DMS53 treated with DMSO at 0.1 percent for 48 hours (cell line): ENCODE results near the gene GCNA.
"Not testable (repeated sequence)": the region's sequence is repeated elsewhere in the genome, so short reads cannot be mapped to it uniquely, and the experiment has no call there.

Source experiments
- DNase-seq: peaks from one replicate; lab custom pipeline; 2025; ENCODE audit not compliant: unreplicated experiment; lab: John Stamatoyannopoulos, UW

Gene GCNA

DNA sequence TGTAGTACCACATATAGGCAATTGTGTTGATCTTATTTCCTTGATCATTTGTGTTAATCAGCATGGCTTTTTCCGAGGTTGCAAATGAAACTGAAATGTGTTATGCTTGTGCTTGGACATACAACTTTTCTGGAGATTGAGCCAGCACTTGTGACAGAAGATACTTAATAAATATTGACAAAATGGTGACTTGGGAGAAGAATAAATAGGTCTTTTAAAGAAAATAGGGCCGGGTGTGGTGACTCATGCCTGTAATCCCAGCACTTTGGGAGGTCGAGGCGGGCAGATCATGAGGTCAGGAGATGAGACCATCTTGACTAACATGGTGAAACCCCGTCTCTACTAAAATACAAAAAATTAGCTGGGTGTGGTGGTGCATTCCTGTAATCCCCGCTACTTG, 18.5 kb upstream of the GCNA start:
- peak; percentile 8 for DNase-seq

DNA sequence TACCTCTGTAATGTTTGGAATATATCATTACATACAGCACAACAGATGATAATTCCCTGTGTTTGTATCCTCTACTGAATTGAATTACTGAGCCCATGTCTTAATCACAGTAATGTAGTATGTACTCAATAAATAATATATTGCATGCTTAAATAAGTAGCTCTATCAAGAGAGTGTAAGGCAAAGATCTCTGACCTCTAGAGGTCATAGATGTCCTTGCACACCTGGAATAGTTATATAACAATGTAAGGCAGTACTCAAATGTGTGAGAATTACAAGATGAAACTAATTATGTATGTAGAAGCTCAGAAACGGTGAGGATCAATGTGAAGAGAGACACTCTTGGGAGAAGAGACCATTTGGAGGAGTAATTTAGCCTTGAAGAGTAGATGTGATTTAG, 14.3 kb upstream of the GCNA start:
- no peak for DNase-seq

DNA sequence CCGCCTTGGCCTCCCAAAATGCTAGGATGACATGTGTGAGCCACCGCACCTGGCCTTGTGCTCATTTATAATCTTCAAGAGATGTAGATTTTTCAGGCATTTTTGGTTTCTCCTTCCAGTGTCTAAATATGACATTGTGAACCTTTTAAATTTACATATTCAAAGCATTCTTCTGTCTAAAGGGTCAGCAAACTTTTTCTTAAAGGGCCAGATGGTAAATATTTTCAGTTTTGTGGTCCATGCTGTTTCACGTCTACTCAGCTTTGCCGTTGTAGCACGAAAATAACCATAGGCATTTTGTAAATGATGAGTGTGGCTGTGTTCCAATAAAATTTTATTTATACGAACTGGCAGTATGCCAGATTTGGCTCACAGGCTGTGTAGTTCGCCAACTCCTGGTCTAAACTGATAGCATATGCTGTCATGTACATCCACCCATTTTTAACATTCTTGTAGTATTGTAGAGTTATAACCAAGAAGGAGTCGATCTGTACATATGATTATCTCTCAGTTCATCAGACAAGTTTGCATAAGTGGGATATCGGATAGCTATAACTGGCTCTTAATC, 12.7 kb upstream of the GCNA start:
- no peak for DNase-seq

DNA sequence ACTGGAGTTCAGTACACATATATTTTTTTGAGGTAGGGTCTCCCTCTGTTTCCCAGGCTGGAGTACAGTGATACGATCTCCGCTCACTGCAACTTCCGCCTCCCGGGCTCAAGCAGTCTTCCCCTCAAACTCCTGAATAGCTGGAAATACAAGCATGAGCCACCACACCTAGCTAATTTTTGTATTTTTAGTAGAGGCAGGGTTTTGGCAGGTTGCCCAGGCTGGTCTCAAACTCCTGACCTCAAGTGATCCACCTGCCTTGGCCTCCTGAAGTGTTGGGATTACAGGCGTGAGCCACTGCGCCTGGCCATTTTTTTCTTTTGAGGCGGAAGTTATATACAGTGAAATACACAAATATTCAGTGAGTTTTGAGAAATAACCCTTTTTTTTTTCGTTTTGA, 6.8 kb upstream of the GCNA start:
- not testable (repeated sequence) for DNase-seq

DNA sequence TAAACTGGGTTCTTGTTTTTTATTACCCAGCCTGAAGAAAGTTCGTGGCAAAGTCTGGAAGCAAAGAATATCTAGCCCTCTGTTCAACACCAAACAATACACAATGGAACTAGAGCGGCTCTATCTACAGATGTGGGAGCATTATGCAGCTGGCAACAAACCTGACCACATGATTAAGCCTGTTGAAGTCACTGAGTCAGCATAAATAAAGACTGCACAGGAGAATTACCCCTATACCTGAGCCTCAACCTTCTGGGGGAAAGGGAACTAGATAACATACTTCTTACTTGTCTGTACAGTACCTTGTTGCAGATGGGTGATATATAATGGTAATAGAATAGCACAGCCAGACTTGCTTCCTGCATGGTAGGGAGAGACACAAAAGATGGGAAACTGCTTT, 4.6 kb upstream of the GCNA start:
- DNase-seq, result no peak

DNA sequence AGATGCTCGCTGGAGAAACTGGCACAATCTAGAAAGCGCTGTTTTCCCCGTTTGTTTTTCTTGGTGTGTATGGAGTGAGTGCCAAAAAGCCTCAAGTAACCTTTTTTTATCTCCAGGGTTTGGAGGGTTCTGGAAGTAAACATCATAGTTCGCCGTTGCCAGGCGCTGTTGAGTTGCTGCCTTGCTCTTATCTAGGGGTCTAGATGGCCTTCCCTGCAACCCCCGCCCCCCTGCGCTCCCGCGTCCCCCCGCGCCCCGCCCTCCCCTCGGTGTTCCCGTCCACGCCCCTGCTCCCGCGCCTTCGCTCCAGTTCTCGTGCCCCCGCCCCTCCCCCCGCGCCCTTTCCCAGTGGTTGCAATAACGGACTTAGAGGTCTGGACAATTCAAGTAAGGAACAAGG, 555 bp upstream of the GCNA start:
- DNase-seq, result no peak

DNA sequence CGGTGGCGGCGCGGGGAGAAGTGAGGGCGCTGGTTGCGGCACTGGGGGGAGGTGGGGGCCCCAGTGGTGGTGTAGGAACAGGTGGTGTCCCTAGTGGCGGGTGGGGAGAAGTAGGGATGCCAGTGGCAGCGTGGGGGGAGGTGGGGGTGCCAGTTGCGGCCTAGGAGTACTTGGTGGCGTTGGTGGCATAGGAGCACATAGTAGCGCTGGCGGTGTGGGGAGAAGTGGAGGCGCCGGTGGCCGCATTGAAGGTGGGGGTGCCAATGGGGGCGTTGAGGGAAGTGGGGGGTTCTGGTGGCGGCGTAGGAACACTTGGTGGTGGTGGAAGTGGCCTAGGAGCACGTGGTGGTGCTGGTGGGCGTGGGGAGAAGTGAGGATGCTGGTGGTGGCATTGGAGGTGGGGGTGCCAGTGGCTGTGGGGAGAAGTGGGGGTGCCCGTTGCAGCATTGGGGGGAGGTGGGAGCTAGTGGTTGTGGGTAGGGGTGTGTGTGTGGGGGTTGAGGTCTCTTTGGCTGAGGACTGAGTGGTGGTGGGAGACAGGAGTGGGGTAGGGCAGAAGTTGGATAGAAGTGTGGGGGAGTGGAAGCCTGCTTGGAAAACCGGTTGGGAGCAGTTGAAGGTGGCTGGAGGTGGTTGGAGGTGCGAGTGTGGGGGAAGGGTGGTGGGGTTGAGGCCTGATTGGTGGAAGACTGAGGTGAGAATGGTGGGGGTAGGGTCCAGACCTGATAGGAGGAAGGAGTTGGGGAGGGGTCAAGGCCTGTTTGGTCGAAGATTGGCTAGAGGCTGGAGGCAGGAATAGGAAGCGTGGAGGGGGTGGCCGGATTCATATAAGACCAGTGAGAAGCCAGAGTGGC, 1.1 kb downstream of the GCNA start:
- DNase-seq, result no peak

DNA sequence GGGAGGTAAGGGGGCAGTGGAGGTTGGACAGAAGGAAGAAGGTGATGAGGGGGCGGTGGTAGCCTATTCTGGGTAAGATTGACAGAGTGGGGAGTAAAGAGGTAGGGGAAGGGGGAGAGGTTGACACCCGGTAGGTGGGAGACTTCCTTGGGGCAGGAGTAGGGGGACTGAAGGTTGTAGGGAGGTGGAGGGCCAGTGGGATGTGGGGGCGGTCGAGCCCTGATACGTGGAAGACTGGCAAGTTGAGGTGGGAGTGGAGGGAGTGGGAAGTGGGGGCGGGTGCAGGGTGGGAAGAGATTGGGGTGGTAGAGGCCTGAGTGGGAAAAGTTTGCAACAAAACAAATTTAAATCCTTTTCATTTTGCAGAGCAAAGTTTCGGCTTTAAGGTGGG, 1.7 kb downstream of the GCNA start:
- DNase-seq, result no peak

DNA sequence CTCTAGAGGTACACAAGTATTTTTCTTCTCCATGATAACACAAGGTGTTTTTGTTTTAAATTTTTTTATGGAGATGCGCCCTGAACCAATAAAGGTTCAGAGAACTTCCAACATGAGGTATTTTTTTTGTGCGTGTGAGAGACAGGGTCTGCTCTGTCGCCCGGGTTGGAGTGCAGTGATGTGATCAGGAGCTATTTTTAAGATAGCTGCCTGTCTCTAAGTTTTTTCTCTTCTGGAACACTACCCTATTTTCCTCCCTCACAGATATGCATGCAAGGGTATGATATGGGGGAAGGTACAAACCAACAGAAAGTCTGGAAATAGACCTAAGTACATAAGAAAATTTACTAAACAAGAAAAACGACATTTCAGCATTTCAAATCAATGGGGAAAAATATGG, 3.0 kb downstream of the GCNA start:
- no peak for DNase-seq

DNA sequence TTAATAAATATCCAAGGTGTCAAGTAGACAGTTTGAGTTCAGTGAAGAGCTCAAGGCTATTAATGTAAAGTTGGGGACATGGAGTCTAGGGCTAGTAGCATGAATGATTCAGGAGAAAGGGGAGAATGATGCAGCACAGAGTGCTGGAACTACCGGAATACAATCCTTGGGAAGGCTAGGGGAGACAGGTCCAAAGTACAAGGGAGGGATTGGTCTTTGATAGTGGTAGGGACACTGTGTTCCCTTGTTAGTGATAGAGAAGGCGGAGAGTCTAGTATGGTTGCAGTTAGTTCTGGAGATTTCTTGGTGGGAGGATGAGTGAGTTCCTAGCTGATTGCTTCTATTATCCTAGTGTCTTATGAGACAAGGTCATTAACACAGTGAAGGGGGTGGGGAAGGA, 8.7 kb downstream of the GCNA start:
- no peak for DNase-seq

DNA sequence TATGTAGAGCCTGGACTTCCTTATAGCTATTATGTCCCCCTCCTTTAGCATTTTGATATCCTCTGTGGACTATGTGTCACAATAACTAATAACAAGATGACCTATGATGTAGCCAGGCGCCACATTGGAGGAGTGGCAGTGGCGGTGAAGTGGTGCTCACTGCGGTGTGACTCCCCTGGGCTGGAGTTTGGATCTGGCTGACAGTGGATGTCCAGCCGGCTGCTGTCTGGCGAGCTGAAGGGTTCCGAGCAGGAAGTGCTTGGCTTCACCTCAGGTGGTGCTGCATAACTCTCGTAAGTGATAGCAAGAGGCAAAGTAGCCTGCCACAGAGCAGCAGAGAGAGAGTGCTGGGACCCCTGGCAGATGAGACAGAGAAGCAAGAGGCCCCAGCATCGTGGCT, 15.0 kb downstream of the GCNA start:
- not testable (repeated sequence) for DNase-seq

DNA sequence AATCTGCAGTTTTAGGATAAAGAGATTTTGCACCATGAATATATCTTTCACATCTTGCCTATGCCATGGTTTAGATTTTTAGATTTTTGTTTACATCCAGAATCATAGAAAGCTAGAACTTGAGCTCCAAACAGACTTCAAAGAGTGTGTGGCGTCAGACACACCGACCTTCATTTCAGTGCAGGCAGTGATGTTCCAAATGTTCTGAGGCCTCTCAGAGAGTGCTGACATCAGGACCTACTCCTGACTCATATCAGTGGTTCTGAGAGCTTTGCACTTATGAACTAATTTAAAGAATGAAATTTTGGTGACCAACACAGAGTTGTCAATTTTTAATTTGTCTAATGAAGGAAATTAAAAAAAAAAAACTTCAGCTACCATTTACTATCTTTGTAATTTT, 21.7 kb downstream of the GCNA start:
- DNase-seq, result no peak

DNA sequence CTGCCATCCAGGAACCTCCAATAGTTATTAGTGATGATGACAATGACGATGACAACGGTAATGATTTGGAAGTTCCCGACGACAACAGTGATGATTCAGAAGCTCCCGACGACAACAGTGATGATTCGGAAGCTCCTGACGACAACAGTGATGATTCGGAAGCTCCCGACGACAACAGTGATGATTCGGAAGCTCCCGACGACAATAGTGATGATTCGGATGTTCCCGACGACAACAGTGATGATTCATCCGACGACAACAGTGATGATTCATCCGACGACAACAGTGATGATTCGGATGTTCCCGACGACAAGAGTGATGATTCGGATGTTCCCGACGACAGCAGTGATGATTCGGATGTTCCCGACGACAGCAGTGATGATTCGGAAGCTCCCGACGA, 25.4 kb downstream of the GCNA start:
- DNase-seq, result no peak

DNA sequence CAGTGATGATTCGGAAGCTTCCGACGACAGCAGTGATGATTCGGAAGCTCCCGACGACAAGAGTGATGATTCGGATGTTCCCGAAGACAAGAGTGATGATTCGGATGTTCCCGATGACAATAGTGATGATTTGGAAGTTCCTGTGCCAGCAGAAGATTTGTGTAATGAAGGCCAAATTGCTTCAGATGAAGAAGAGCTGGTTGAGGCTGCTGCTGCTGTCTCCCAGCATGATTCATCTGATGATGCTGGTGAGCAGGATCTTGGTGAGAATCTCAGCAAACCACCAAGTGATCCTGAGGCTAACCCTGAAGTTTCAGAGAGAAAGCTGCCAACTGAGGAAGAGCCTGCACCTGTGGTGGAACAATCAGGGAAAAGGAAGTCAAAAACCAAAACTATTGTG, 25.9 kb downstream of the GCNA start:
- no peak for DNase-seq

DNA sequence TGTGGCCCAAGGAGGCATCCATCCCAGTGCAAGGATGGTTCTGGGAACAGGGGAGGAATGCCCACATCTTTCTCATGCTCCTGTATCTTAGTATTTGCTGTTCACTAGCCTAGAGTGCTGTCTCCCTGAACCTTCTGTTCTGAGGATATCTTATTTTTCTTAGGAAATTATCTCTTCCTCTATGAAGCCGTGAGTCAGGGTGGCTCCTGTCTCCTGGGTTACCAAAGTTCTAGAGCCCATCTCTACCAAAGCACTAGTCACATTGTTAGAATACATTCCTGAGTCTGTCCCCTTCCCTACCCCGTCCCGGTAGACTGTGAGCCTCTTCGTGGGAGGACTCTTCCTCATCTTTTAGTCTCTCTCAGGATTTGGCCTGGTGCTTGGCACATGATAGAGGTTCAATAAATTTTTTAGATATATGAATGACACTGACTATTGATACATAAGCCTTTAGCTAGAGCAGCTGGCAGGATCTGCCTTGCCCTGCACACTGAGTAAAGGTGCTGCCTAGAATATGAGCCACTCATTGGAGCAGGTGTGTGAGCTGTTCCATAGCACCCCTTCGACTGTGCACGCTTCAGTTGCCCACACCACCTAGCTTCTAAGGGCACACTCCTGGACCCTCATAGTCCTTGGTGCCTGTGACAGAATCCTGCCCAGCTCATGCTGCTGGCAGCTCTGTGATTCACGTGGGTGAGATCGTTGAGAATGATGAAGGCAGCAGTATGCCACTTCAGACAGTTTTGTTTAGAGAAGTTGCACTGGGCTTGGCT, 26.7 kb downstream of the GCNA start:
- no peak for DNase-seq

DNA sequence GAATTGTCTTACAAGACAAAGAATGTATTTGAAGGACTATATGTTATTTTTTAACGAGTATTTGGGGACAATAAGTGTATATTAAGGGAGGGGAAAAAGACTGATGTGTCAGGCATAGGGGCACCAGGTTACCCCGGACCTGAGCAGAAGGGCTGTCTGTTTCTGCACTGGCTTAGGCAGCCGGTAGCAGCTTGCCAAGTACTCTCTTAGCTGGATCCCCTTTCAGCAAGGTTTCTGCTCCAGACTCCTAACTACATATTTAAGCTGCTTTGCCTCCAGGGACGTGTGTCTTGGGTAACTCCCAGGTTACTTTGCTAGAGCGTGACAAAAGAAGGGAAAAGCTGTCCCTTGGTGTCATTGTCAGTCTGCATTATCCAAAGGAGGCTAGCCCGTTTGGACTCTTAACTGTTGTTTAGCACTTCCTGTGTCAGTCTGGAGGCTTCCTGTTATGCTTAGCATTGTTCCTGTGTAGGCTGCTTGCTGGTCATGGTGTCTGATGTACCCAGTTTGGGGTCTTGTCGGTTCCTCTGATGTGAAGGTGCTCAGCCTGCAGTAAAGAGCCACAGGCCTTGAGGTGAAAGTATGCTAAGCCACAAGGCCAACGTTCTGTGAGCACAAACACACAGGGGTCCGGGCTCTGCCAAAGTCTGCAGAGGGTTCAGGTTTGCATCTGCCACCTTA, 28.4 kb downstream of the GCNA start:
- DNase-seq, result no peak

DNA sequence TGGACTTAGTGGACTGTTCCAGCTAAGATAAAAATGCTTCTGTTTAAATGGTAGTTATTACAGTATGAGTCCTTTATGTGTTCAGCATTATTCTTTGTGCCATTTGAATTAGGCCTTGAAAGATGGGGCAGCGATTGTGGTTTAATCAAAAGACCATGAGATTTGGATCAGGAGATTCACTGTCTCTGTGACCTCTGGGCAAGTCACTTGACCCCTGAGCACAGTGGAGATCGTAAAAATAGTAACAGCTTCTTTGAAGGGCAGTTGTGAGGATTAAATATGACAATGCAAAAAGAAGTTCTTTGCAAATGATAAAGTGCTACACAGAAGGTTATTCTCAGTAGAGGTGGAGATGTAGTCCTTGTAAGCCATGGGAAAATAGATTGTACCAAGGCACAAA, 29.3 kb downstream of the GCNA start:
- no peak for DNase-seq

DNA sequence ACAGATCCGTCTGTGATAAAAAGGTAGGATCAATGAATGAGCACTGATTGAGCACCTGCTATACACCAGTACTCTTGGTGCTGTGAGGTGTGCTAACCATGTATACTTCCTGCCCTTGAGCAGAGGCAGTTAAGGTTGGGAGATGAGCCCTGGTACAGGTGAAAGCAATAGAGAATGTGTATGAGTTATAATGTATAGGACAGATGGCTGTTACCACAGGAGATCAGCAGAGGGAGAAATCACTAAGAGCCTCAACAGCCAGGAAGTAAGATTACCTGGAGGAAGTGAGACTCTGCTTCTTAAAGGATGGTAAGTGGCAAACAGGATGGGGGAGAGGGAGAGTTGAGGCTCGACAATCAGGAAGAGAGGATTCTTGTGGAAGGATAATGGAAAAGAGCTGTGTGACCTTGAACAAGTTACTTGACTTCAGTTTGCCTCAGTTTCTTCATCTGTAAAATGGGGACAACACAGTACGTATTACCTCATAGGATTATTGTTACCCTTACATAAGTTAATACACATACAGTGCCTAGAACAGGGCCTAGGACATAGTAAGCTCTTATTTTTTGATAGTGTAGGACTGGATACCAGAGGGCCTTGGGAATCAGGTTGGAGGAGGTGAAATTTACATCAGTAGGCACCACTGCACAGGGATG, 31.0 kb downstream of the GCNA start:
- DNase-seq, result no peak

DNA sequence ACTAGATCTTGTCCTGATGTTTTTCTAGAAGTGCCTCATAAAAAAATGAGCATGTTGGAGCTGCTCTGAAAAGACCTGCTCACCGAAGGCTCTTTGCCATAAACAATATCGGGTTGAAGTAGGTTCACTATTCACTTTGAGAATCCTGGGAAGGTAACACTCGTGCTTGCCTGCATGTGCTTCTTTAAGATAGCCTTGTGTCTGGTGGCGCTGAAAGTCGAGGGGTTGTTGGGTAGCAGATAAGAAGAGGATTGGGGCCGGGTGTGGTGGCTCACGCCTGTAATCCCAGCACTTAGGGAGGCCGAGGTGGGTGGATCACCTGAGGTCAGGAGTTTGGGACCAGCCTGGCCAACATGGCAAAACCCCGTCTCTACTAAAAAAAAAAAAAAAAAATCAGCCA, 33.5 kb downstream of the GCNA start:
- not testable (repeated sequence) for DNase-seq

DNA sequence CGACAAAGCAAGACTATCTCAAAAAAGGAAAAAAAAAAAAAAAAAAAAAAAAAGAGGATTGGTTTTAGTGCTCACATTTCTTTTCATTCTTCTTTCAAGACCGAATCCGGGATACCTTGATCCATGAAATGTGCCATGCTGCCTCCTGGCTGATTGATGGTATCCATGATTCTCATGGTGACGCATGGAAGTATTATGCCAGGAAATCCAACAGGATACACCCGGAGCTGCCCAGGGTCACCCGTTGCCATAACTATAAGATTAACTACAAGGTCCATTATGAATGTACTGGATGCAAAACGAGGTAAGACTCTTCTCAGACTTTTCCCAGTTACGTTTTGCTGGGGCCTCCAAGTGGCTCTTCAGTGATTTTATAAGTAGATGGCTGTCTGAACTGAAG, 34.0 kb downstream of the GCNA start:
- DNase-seq, result no peak

DNA sequence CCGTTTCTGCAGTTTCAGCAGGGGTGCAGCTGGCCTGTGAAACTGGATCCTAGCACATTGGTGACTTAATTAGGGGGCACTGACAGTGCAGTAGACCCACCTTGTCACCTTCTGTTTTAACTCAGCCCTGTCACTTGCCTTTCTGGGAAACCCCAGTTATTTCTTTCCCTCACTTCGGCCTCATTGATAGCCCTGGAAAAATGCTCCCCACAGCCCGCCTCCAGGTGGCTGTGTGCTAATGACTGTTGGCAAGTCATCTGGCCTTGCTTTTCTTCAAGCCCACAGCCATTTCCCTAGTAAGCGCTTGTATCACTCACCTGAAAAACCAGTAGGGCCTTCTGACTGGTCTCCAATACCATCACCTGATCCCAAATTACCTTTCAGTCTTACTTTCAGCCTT, 36.8 kb downstream of the GCNA start:
- DNase-seq, result no peak
